Dermis blood vessel endothelial cell (primary cell): ENCODE results near the gene CD6. TPM values are rescaled to one million over a fixed set of nuclear protein-coding genes. Genes with fewer than 3 reads are reported as not detected.
A peak's percentile ranks its signal among the peaks of the same experiment; 100 is the strongest.

Source experiments
- DNase-seq: peaks from one replicate; pipeline ENCODE4 v3.0.0; 2010
- total RNA-seq: library from RNA; depleted of rRNA; stranded (reverse); fragments of >200 nt; gene quantifications from 2 replicates; pipeline ENCODE4 v1.2.3, GENCODE V29; 2014

The CD6 gene, protein sequence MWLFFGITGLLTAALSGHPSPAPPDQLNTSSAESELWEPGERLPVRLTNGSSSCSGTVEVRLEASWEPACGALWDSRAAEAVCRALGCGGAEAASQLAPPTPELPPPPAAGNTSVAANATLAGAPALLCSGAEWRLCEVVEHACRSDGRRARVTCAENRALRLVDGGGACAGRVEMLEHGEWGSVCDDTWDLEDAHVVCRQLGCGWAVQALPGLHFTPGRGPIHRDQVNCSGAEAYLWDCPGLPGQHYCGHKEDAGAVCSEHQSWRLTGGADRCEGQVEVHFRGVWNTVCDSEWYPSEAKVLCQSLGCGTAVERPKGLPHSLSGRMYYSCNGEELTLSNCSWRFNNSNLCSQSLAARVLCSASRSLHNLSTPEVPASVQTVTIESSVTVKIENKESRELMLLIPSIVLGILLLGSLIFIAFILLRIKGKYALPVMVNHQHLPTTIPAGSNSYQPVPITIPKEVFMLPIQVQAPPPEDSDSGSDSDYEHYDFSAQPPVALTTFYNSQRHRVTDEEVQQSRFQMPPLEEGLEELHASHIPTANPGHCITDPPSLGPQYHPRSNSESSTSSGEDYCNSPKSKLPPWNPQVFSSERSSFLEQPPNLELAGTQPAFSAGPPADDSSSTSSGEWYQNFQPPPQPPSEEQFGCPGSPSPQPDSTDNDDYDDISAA
- not detected in 2 replicates for total RNA-seq

DNA sequence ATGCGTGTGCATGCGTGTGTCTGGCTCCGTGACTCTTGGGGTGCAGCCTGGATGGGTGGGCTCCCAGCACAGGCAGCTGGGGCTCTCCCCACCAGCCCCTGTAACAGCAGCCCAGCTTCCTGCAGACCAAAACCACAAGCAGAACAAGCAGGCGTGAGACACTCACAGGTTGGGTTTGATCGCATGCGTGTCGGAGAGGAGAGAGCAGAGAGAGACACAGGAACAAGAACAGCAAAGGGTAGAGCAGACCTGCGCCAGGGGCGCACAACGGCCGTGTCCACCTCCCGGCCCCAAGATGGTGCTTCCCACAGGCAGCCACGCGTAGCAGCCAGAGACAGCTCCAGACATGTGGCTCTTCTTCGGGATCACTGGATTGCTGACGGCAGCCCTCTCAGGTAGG is at the start of gene CD6:
CD6 (plus strand) TSS at position 161 of the 400 bp plus-strand sequence; CDS start at position 347, 186 bp downstream.
- no peak for DNase-seq

DNA sequence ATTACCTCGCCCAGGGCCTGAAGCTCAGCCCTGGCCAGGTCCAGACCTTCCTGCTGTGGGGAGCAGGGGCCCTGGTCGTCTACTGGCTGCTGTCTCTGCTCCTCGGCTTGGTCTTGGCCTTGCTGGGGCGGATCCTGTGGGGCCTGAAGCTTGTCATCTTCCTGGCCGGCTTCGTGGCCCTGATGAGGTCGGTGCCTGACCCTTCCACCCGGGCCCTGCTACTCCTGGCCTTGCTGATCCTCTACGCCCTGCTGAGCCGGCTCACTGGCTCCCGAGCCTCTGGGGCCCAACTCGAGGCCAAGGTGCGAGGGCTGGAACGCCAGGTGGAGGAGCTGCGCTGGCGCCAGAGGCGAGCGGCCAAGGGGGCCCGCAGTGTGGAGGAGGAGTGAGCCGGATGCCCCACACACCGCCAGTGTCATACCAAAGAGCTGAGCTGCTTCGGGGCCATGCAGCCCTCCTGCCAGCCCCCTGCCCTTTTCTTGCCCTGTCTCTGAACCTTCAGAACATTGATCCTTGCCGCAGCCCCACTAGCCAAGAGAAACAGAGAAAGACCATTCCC is 49.6 kb upstream of the CD6 start:
- no peak for DNase-seq

GRCh38 chr11:60922906-60923305 is 48.6 kb upstream of the CD6 start:
- no peak for DNase-seq

GRCh38 chr11:60923326-60923725 is 48.2 kb upstream of the CD6 start:
- DNase-seq, result no peak

GRCh38 chr11:60923800-60924109 is 47.7 kb upstream of the CD6 start:
- DNase-seq, result no peak

DNA sequence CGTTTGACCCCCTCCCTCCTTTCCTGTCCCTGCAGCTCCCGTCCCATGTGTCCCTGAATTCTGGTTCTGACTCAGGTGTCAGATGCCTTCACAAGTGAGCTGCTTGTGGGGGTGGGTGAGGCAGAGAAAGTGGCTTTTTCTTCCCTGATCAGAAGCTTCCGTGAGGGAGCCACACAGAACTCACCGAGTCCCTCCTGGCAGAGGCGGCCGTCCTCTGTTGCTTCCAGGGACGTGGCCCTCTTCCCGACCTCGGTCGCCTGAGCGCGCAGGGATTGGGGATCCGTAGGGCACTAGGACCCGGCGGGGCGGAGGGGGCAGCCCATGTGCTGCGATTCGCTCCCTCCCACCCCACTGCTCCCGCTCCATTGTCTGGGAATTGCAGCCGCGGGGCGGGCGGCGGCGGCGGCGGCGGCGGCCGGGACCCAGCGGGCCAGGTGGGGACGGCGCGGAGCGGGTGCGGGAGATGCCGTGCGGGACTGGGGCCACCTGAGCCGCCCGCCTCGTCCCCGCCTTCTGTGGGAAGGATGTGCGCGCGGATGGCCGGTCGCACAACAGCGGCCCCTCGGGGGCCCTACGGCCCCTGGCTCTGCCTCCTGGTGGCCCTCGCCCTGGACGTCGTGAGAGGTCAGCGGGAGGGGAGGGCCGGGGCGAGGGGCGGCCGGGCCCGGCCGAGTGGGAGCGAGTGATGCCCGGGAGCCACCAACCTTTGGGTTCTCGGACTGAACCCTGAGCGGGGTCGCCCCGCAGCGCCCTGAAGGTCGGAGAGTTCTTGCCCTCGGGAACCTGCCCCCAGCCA is 47.2 kb upstream of the CD6 start, which contains the start of gene TMEM132A:
TMEM132A (plus strand) TSS at position 351 of the 796 bp plus-strand sequence; CDS start at position 525, 174 bp downstream.
- DNase-seq, result peak; percentile 82

GRCh38 chr11:60924906-60925853 is 46.3 kb upstream of the CD6 start:
- DNase-seq, result no peak

DNA sequence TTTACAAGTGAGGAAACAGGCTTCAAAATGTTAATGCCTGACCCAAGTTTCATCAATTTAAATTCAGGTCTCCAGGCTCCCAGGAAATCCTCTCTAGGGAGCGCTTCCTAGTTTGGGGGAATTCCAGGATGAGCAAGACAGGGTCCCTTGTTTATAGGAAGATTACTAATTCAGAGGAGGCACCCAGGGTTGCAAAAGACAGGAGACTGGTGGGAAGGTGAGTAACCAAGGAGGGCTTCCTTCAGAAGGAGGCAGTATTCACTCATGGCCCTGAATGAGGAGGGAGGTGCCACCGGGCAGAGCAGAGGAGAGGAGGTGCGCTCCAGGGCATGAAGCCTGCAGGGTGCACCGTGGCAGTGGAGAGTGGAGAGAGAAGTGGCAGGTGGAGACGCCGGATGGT is 45.6 kb upstream of the CD6 start:
- no peak for DNase-seq

GRCh38 chr11:60926500-60926899 is 45.0 kb upstream of the CD6 start:
- DNase-seq, result no peak

DNA sequence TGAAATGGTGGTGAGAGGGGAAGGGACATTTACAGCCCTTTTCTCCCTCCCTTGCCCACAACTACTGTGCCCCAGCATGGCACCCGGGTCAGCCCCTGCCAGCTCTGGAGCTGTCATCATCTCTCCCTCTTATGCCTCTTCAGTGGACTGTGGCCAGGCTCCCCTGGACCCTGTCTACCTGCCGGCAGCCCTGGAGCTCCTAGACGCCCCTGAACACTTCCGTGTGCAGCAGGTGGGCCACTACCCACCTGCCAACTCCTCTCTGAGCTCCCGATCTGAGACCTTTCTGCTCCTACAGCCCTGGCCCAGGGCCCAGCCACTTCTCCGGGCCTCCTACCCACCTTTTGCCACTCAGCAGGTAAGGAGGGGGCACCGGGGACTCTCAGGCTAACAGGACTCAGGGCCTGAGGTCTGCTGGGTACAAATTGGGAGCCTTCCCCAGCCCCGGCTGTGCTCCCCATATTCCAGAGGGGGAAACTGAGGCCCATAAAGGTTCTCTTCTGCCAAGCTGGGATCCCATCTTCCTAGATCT is 44.4 kb upstream of the CD6 start:
- DNase-seq, result no peak

- DNase-seq, result no peak
These were observed 43.9 kb upstream of the CD6 start for GRCh38 chr11:60927600-60927999.

GRCh38 chr11:60928563-60929001 is 42.9 kb upstream of the CD6 start:
- DNase-seq, result no peak

- no peak for DNase-seq
These were observed 41.7 kb upstream of the CD6 start for GRCh38 chr11:60929764-60930163.

DNA sequence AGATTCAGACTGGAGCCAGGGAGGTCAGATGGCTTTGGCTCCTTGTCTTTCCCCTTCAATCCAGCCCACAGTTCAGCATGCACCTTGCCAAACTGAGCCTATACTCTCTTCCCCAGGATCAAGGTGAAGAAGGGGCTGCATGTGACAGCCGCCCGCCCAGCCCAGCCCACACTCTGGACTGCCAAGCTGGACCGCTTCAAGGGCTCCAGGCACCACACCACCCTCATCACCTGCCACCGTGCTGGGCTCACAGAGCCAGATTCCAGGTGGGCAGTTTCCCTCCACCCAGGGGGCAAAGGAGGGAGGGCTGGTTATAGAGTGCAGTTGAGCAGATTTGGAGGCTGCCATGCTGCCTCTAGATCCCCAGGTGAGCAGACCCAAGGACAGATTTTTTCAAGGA is 41.1 kb upstream of the CD6 start:
- DNase-seq, result no peak

GRCh38 chr11:60931917-60932316 is 39.6 kb upstream of the CD6 start:
- DNase-seq, result no peak

GRCh38 chr11:60932605-60933356 is 38.7 kb upstream of the CD6 start:
- no peak for DNase-seq

GRCh38 chr11:60933416-60934123 is 37.9 kb upstream of the CD6 start:
- no peak for DNase-seq

- no peak for DNase-seq
These were observed 37.2 kb upstream of the CD6 start for GRCh38 chr11:60934124-60934789.

DNA sequence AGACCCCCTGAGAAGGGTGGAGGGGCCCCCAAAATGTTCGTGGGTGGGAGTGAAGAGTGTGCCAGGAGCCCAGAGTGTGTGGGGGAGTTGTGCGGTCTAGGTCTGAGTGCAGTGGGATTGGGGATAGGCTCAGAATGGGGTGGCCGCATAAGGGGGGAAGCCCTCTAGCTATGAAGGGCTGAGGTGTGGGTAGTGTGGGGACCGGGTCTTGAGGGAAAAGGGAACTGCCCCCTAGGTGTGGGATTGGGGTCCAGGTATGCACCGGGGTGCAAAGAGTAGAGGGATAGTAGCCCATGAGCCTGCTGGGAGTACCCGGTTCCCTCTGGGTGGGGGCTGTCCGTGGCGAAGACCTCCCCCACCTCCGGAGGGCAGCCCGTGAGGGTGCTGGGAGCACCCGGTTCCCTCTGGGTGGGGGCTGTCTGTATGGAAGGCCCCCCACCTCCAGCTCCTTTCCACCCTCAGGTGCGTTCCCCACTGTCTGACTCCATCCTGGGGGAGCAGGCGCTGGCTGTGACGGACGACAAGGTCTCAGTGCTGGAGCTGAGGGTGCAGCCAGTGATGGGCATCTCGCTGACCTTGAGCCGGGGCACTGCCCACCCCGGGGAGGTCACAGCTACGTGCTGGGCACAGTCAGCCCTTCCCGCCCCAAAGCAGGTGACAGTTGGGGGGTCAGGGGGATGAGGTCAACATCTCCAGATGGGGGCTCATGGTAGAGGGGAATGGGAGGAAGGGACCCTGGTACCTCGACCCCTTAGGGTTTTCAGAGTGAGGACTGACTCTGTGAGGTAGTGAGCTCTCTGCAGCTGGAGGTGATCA is 36.5 kb upstream of the CD6 start:
- no peak for DNase-seq
